ENCODE measurements around the gene DOCK6.

DNA sequence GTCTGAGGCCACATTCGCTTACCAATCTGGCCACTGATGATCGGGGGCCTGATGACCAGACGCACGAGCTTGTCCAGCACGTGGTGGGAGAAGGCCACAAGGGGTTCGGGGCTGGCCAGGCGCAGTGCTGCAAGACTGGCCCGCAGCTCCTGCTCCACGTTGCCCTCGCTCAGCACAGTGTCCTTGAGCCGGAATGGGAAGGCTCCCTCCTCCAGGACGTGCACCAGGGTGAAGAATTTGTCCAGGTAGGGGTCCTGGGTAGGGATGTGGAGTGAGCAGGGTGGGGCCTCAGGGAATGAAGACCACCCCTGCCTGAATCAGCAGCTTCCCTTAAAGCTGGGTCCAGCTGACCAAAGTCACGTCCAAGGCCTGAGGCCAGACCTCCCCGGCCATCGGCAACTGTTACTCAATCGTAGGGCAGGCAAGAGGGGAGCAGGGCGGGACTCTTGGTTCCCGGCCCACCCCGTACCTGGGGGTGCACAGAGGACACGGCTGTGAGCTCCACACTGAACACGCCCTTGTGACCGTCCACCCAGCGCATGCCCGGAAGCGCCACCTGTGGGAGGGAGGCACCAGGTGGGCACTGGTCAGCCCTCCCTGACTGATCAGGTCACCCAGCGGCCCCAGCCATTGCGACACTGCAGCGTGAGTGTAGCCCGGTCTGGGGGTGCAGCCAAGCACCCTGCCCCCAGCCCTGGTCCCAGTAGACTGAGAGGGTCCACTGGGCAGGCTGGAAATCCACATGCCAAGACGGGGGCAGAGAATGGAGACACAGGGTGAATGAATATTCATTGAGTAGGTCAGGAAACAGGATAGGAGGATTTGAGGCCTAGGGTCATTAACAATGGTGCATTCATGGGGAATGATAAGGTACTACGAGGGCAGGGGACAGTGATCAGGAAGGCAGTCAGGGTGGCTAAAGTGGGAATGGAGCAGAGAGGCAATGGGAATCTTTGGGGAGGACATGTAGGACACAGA lies 25.7 kb downstream of the DOCK6 start:
- TF ChIP-seq ZNF335 (tag by site-specific recombination; conservative IDR thresholded peaks at IDR 0.05) (no peak), ZBTB8A (tag by site-specific recombination; IDR thresholded peaks at IDR 0.05) (no peak), ZBTB17 (tag by site-specific recombination; IDR thresholded peaks at IDR 0.05) (no peak), ZBTB21 (tag by site-specific recombination; IDR thresholded peaks at IDR 0.05) (no peak), REST (tag by site-specific recombination; IDR thresholded peaks at IDR 0.05) (no peak), ZBTB20 (tag by site-specific recombination; IDR thresholded peaks at IDR 0.05) (no peak), YY1 (tag by site-specific recombination; IDR thresholded peaks at IDR 0.05) (no peak), ZNF660 (tag by site-specific recombination; IDR thresholded peaks at IDR 0.05) (no peak), SALL2 (tag by site-specific recombination; IDR thresholded peaks at IDR 0.05; ENCODE audit: borderline replicate concordance) (no peak), ZBTB26 (tag by site-specific recombination; optimal IDR thresholded peaks at IDR 0.05) (no peak), ZNF404 (tag by site-specific recombination; IDR thresholded peaks at IDR 0.05) (no peak)
- TF ChIP-seq, protein P1, sequence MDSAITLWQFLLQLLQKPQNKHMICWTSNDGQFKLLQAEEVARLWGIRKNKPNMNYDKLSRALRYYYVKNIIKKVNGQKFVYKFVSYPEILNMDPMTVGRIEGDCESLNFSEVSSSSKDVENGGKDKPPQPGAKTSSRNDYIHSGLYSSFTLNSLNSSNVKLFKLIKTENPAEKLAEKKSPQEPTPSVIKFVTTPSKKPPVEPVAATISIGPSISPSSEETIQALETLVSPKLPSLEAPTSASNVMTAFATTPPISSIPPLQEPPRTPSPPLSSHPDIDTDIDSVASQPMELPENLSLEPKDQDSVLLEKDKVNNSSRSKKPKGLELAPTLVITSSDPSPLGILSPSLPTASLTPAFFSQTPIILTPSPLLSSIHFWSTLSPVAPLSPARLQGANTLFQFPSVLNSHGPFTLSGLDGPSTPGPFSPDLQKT (IDR thresholded peaks at IDR 0.05; ENCODE audit: borderline replicate concordance, low read depth, low read length) = no peak
